AG09319 (cell line): Measurements from ENCODE around the gene NDST3.

Source experiments
- DNase-seq: peaks from one replicate; pipeline ENCODE4 v3.0.0-alpha.2; 2010; ENCODE audit warnings: low read depth; ENCODE audit errors: extremely low read depth
- TF ChIP-seq, protein P1 (sequence below): IDR thresholded peaks from 2 replicates; pipeline ENCODE4 v1.5.1; 2011; ENCODE audit warnings: low read depth, mild to moderate bottlenecking, inconsistent platforms, low read length, moderate library complexity

Gene NDST3

DNA sequence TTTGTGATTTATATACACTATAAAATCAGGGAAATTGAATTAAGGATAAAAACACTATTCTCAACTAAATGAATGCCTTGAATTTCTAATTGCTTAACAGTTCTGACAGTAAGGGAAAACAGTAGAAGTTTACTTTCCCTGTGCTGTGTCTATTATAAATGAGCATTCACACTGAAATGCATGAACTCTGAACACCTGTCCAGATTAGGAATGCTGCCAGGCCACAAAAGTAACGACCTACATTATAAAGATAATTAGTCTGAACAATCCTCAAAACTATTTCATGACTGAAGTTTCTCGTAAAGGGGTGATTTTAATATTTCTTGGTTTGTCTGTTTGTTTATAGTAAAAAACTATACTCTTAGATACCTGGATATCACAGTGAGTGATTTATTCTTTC lies 2.0 kb downstream of the NDST3 start:
- TF ChIP-seq, protein P1, sequence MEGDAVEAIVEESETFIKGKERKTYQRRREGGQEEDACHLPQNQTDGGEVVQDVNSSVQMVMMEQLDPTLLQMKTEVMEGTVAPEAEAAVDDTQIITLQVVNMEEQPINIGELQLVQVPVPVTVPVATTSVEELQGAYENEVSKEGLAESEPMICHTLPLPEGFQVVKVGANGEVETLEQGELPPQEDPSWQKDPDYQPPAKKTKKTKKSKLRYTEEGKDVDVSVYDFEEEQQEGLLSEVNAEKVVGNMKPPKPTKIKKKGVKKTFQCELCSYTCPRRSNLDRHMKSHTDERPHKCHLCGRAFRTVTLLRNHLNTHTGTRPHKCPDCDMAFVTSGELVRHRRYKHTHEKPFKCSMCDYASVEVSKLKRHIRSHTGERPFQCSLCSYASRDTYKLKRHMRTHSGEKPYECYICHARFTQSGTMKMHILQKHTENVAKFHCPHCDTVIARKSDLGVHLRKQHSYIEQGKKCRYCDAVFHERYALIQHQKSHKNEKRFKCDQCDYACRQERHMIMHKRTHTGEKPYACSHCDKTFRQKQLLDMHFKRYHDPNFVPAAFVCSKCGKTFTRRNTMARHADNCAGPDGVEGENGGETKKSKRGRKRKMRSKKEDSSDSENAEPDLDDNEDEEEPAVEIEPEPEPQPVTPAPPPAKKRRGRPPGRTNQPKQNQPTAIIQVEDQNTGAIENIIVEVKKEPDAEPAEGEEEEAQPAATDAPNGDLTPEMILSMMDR: no peak
- no peak for DNase-seq

DNA sequence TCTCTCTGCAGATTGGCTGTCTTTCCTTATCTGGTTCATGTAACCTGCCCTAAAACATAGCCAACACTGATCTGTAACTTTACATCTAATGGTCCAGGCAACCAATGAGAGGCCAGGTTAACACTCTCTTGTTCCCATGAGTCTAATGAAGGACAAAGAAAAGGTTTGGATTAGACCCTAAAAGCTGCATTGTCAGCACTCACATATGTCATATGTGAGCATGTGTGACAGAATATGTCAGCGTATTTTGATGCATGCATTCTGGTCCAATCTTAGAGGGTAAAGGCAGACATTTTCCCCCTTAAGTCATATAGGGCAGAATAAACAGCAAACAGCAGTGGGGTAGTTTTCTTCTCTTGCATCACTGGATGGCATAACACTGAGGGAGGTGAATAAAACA lies 3.7 kb downstream of the NDST3 start:
- TF ChIP-seq, protein P1: no peak
- DNase-seq: no peak

DNA sequence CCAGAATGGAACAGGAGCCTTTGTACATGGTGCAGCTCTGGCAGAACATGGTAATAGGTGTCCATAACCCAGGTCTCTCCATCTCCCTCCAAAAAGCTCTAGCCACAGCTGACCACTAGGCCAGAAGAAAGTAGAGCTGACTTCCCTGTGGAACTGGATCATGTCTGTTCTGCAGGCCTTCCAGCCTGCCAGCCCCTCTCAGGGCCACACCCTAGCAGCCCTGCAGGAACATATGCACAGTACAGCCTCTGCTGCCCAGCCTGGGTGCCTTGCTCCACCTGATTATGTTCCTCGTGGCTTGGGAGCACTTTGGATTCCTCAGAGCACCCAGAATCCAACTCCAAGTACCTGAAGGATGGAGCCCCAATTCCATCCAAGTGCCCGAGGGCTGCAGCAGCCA lies 12.0 kb downstream of the NDST3 start:
- DNase-seq: no peak
- TF ChIP-seq, protein P1: no peak

DNA sequence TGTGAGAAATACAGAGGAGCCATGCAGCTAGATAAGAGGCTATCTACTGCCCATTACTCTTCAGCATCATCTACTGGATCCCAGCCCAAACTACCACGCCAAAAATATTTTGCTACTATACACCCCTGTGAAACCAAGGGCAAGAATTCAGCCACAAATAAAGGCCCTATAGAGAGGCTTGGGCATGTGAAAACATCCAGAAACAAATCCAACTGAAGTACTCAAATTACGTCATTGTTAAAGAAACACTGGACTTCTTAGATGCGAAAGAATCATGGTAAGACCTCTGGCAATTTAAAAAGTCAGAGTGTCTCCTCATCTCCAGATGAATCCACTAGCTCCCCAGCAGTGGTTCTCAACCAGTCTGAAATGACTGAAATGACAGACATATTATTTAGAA lies 12.8 kb downstream of the NDST3 start:
- TF ChIP-seq, protein P1: no peak
- DNase-seq: no peak

DNA sequence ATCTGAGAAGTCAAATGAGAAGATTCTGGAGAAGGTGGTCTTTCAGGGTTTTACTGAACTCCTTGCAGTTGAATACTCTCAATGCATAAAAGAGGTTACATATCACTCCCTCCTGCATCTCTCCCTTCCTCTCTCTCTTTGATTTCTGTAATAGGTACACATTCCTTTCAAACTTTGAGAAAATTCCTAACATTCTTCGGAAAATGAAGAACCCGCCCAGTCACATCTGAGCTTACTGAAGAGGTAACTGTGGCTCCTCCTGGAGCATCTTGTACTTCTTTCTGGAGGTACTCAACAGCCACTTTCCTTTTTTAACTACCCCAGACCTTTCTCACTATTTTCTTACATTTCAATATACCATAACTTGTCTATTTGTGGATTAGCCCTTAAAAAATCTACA lies 24.7 kb downstream of the NDST3 start:
- TF ChIP-seq, protein P1: no peak

DNA sequence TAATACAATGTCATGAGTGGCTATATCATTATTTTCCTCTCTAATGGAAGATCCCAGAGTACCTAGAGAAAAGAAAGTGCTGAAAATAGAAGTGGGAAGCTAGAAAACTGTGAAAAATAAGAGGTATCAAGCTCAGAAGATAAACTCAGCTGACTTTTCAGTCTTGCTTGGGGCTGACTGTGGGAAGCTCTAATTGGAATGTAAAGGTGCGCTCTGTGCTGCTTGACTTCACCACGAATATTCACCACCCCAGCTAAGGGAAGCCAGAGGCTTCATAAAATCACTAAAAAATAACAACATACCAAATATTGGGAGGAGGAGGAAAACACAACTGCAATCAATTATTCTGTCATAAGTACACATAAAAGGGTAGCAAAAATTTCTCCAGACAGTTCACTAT lies 25.1 kb downstream of the NDST3 start:
- TF ChIP-seq, protein P1: no peak
- DNase-seq: no peak

More for the DNA sequence above, 24.7 kb downstream of the NDST3 start:
- no peak for DNase-seq

DNA sequence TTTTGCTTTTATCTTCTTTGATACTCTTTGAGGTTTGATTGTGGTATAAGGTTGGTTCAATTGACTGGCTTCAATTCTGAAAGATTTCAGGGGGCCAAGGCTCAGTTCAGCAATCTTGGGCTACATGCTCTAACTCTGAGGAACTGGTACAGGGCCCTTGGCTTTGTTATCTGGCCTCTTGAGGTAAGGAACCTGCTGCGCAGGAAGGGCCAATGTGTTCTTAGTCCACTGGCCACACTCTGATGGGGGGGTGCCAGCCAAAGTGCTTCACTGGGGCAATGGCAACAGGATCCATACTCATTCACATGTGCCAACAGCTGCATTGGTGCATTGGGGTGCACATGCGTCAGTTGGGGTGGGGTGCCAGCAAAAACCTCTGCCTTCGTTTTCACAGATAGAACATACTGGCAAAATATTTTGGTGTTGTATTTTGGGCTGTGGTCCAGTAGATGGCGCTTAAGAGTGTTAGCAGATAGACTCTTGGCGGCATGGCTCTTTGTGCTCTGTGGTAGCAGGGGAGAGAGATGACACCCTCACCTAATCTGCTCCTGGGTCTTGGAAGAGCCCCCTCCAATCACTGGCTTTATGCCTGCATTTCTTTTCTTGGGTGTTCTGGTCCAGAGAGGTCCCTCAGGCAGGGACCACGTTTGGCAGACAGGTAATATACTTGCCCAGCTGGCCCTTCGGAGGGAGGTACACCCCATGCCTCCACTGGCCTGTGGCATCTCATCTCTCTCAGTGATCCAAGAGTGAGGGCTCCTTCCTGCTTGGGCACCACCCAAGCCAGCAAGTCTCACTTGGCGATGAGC lies 42.9 kb downstream of the NDST3 start:
- TF ChIP-seq, protein P1: peak; percentile 49
- DNase-seq: no peak
